HepG2 (cell line): ENCODE data around the gene DUS3L. TPM values are rescaled to one million over a fixed set of nuclear protein-coding genes. Genes with fewer than 3 reads are reported as not detected.

Source experiments
- ARID5B ChIP-seq: IDR thresholded peaks from 2 replicates; pipeline ENCODE4 v1.4.0; 2020; ENCODE audit warnings: mild to moderate bottlenecking, missing genetic modification reagents
- BCL6 ChIP-seq: IDR thresholded peaks from 2 replicates; pipeline ENCODE4 v1.6.1; 2016; ENCODE audit warnings: missing genetic modification reagents, missing compliant biosample characterization
- HNRNPK ChIP-seq: fragments of 200-400 bp; formaldehyde crosslinking; IDR thresholded peaks from 2 replicates; pipeline ENCODE4 v1.6.1; 2018; ENCODE audit warnings: low read length, low read depth, moderate library complexity, mild to moderate bottlenecking; ENCODE audit not compliant: poor library complexity, severe bottlenecking
- KAT2B ChIP-seq: fragments of 150-350 bp; IDR thresholded peaks from 2 replicates; pipeline ENCODE4 v1.6.1; 2014; ENCODE audit warnings: low read depth, low read length, borderline replicate concordance
- SNAPC2 ChIP-seq: sonication (generic); formaldehyde crosslinking; IDR thresholded peaks from 2 replicates; pipeline ENCODE4 v1.8.1; 2022; ENCODE audit warnings: mild to moderate bottlenecking, missing genetic modification reagents
- SRSF4 ChIP-seq: fragments of 200-400 bp; formaldehyde crosslinking; IDR thresholded peaks from one replicate; pipeline ENCODE4 v1.6.1; 2018; ENCODE audit warnings: mild to moderate bottlenecking, low read depth, low read length, moderate library complexity; ENCODE audit not compliant: poor library complexity, severe bottlenecking
- TERF1 ChIP-seq: sonication (generic); formaldehyde crosslinking; IDR thresholded peaks from 2 replicates; pipeline ENCODE4 v1.8.0; 2022; ENCODE audit warnings: mild to moderate bottlenecking, missing genetic modification reagents, moderate library complexity
- ZFP1 ChIP-seq: IDR thresholded peaks from 2 replicates; pipeline ENCODE4 v1.6.1; 2016
- ZFP91 ChIP-seq: sonication (generic); formaldehyde crosslinking; IDR thresholded peaks from 2 replicates; pipeline ENCODE4 v1.9.0; 2022; ENCODE audit warnings: missing genetic modification reagents, mild to moderate bottlenecking, borderline replicate concordance
- ZMYM4 ChIP-seq: sonication (generic); formaldehyde crosslinking; IDR thresholded peaks from 2 replicates; pipeline ENCODE4 v1.8.1; 2023; ENCODE audit warnings: mild to moderate bottlenecking, missing genetic modification reagents
- ZNF12 ChIP-seq: sonication (generic); formaldehyde crosslinking; IDR thresholded peaks from 2 replicates; pipeline ENCODE4 v1.5.0; 2020; ENCODE audit warnings: missing genetic modification reagents
- ZNF18 ChIP-seq: sonication (generic); formaldehyde crosslinking; IDR thresholded peaks from 2 replicates; pipeline ENCODE4 v1.8.0; 2022; ENCODE audit warnings: mild to moderate bottlenecking, missing genetic modification reagents; ENCODE audit not compliant: insufficient replicate concordance
- ZNF264 ChIP-seq: sonication (generic); formaldehyde crosslinking; IDR thresholded peaks from 2 replicates; pipeline ENCODE4 v1.4.0; 2020; ENCODE audit warnings: missing genetic modification reagents
- ZNF329 ChIP-seq: sonication (generic); formaldehyde crosslinking; IDR thresholded peaks from 2 replicates; pipeline ENCODE4 v1.9.0; 2021; ENCODE audit warnings: low read depth, mild to moderate bottlenecking, missing genetic modification reagents
- ZNF343 ChIP-seq: sonication (generic); formaldehyde crosslinking; IDR thresholded peaks from 2 replicates; pipeline ENCODE4 v1.4.0; 2020; ENCODE audit warnings: mild to moderate bottlenecking, missing genetic modification reagents
- ZNF501 ChIP-seq: sonication (generic); formaldehyde crosslinking; IDR thresholded peaks from 2 replicates; pipeline ENCODE4 v1.5.1; 2020; ENCODE audit warnings: mild to moderate bottlenecking, moderate library complexity, missing genetic modification reagents
- ZNF550 ChIP-seq: sonication (generic); formaldehyde crosslinking; IDR thresholded peaks from 2 replicates; pipeline ENCODE4 v1.4.0; 2020; ENCODE audit warnings: mild to moderate bottlenecking, missing genetic modification reagents, borderline replicate concordance
- ZNF577 ChIP-seq: sonication (generic); formaldehyde crosslinking; IDR thresholded peaks from 2 replicates; pipeline ENCODE4 v1.4.0; 2020; ENCODE audit warnings: mild to moderate bottlenecking, low read depth, missing genetic modification reagents, borderline replicate concordance
- ZNF660 ChIP-seq: sonication (generic); formaldehyde crosslinking; IDR thresholded peaks from 2 replicates; pipeline ENCODE4 v1.5.1; 2020; ENCODE audit warnings: mild to moderate bottlenecking, low read depth, missing genetic modification reagents, borderline replicate concordance
- ZNF709 ChIP-seq: sonication (generic); formaldehyde crosslinking; IDR thresholded peaks from 2 replicates; pipeline ENCODE4 v1.5.0; 2020; ENCODE audit warnings: mild to moderate bottlenecking, missing genetic modification reagents
- ZNF775 ChIP-seq: sonication (generic); formaldehyde crosslinking; IDR thresholded peaks from 2 replicates; pipeline ENCODE4 v1.4.0; 2020; ENCODE audit warnings: missing genetic modification reagents, mild to moderate bottlenecking, moderate library complexity, borderline replicate concordance
- ZNF776 ChIP-seq: sonication (generic); formaldehyde crosslinking; IDR thresholded peaks from 2 replicates; pipeline ENCODE4 v1.4.0; 2020; ENCODE audit warnings: mild to moderate bottlenecking, missing genetic modification reagents
- polyA plus RNA-seq, 8 experiments: library from polyadenylated mRNA; depleted of rRNA in 3 of 8; stranded (reverse) in 7 of 8; unstranded in 1 of 8; fragments of >200 nt; fragmentation: Illumina TruSeq in 4 of 8; extraction: Trizol in 4 of 8; gene quantifications; 2 replicates each; pipeline versions ENCODE4 v1.2.1 to v1.2.3, GENCODE V29; 2011 to 2016; ENCODE audit warnings: low read depth in 4 of 8, missing spikeins in 1 of 8, mixed read lengths in 1 of 8; ENCODE audit not compliant: insufficient read depth in 1 of 8
- total RNA-seq, 5 experiments: library from RNA; depleted of rRNA; stranded (reverse); fragments of >200 nt; fragmentation: Illumina TruSeq; extraction: Trizol; gene quantifications; 2 replicates each; pipeline ENCODE4 v1.2.3, GENCODE V29; 2016; ENCODE audit warnings: low read depth in 1 of 5

Gene DUS3L
- total and polyA plus RNA-seq, 2 of the 13 experiments (the other 11 are each of a cell fraction or from before 2014, with no cell fraction given), result 13.3 to 25.1 TPM

GRCh38 chr19:5805462-5806132 lies 14.6 kb upstream of the DUS3L start (continued):
- TF ChIP-seq ZNF18 (peak; percentile 61), SNAPC2 (CRISPR knock-in tag) (no peak), ZNF343 (CRISPR knock-in tag) (no peak), ZNF329 (CRISPR knock-in tag) (no peak), ZNF775 (CRISPR knock-in tag) (no peak), ZNF501 (peak; percentile 86), TERF1 (no peak), HNRNPK (peak; percentile 44), ZFP91 (CRISPR knock-in tag) (peak; percentile 93), ZNF550 (CRISPR knock-in tag) (no peak), ZNF264 (CRISPR knock-in tag) (no peak), ZNF577 (CRISPR knock-in tag) (no peak), ZNF709 (CRISPR knock-in tag) (no peak), ZNF660 (CRISPR knock-in tag) (no peak), SRSF4 (no peak), KAT2B (no peak), ARID5B (CRISPR knock-in tag) (peak; percentile 31; the same call in 1 of the 2 replicates), BCL6 (no peak), ZNF776 (CRISPR knock-in tag) (peak; percentile 65; the same call in 1 of the 2 replicates), ZFP1 (no peak), ZMYM4 (CRISPR knock-in tag) (no peak), ZNF12 (no peak)
